Testis (tissue), 3 donors: ENCODE results near the gene ZFPM1. TPM values are rescaled to one million over a fixed set of nuclear protein-coding genes. Genes with fewer than 3 reads are reported as not detected.
A peak's percentile ranks its signal among the peaks of the same experiment; 100 is the strongest.

ENCODE experiments used
- DNase-seq: peaks from one replicate; pipeline ENCODE4 v3.0.0-alpha.2; 2019
- H3K27ac ChIP-seq, 2 donors: fragments of 200-600 bp; sonication (generic); one replicate each; pipeline ENCODE4 v1.5.1; 2019
- H3K27me3 ChIP-seq: fragments of 200-600 bp; sonication (generic); one replicate; pipeline ENCODE4 v1.5.1; 2019
- H3K36me3 ChIP-seq: fragments of 200-600 bp; sonication (generic); one replicate; pipeline ENCODE4 v1.5.1; 2017; ENCODE audit warnings: low read depth; ENCODE audit errors: missing control alignments
- H3K4me1 ChIP-seq: fragments of 200-600 bp; sonication (generic); one replicate; pipeline ENCODE4 v1.5.1; 2019
- H3K4me3 ChIP-seq, 2 donors: fragments of 200-600 bp; sonication (generic); one replicate each; pipeline ENCODE4 v1.5.1; 2017 to 2019
- H3K9me3 ChIP-seq: fragments of 200-600 bp; sonication (generic); one replicate; pipeline ENCODE4 v1.5.1; 2017
- CTCF ChIP-seq, 3 experiments: fragments of 450-650 bp in 2 of 3; fragments of 200-600 bp in 1 of 3; sonication (generic) in 1 of 3; IDR thresholded peaks; one replicate each; pipeline ENCODE4 v1.5.1; 2016 to 2019; ENCODE audit warnings: antibody characterized with exemption in 3 of 3, mild to moderate bottlenecking in 2 of 3, moderate library complexity in 1 of 3
- POLR2A ChIP-seq: fragments of 450-650 bp; IDR thresholded peaks from one replicate; pipeline ENCODE4 v1.6.1; 2017; ENCODE audit warnings: antibody characterized with exemption, mild to moderate bottlenecking, moderate library complexity
- WGBS, 2 donors: methylation state at CpG; one replicate each; pipeline ENCODE4 v1.1.5; 2018; 5-methylcytosine and 5-hydroxymethylcytosine counted together
- intact Hi-C: fragments of 100-400 bp; cut with DNase I; formaldehyde crosslinking; loops from one replicate; pipeline ENCODE4 v1.15.1; 2023; ENCODE audit warnings: low total_unique reads
- polyA plus RNA-seq: library from polyadenylated mRNA; stranded (reverse); fragments of 350-450 nt; fragmentation: Illumina TruSeq; extraction: RNeasy Lipid Tissue Mini Kit (QIAGEN cat#74804); gene quantifications from one replicate; pipeline ENCODE4 v1.2.3, GENCODE V29; 2014; ENCODE audit warnings: low read depth, low replicate concordance; ENCODE audit not compliant: insufficient read depth
- total RNA-seq, 2 donors: library from RNA; depleted of rRNA; stranded (reverse); fragments of >200 nt; gene quantifications; one replicate each; pipeline ENCODE4 v1.2.3, GENCODE V29; 2016

ZFPM1 gene
- total and polyA plus RNA-seq, 3 donors from 2014 or later: 12.8 to 25.1 (median 23.9) TPM

- DNase-seq: no peak
- H3K27me3 ChIP-seq: no peaks in the 10 kb centered on the region
- WGBS, 2 donors: 46 to 61% methylated on average over 9 of the region's 9 CpGs
- no peaks in the 10 kb centered on the region for H3K36me3 ChIP-seq
- no peak overlapping the region for H3K4me3 ChIP-seq
- peaks cover 31% of the 10 kb centered on the region for H3K4me1 ChIP-seq
- no peaks in the 10 kb centered on the region for H3K9me3 ChIP-seq
- no peak overlapping the region for H3K27ac ChIP-seq
- TF ChIP-seq CTCF (IDR thresholded peaks at IDR 0.05): no peak
- no peak for TF ChIP-seq POLR2A
- intact Hi-C loops: no loop called here
Observed at GRCh38 chr16:88521674-88522073, 68.6 kb downstream of the ZFPM1 start.

GRCh38 chr16:88522276-88522949 lies 69.3 kb downstream of the ZFPM1 start:
- Histone ChIP-seq H3K36me3 (no peaks in the 10 kb centered on the region), H3K27ac (no peak overlapping the region), H3K9me3 (no peaks in the 10 kb centered on the region), H3K4me3 (no peak overlapping the region), H3K4me1 (peaks cover 38% of the 10 kb centered on the region), H3K27me3 (no peaks in the 10 kb centered on the region)
- peak; percentile 51 for DNase-seq
- WGBS, 2 donors: 57 to 70% methylated on average over 12 to 21 of the region's 24 CpGs
- intact Hi-C loops: no loop called here
- no peak for TF ChIP-seq POLR2A
- TF ChIP-seq CTCF (IDR thresholded peaks at IDR 0.05): no peak

DNA sequence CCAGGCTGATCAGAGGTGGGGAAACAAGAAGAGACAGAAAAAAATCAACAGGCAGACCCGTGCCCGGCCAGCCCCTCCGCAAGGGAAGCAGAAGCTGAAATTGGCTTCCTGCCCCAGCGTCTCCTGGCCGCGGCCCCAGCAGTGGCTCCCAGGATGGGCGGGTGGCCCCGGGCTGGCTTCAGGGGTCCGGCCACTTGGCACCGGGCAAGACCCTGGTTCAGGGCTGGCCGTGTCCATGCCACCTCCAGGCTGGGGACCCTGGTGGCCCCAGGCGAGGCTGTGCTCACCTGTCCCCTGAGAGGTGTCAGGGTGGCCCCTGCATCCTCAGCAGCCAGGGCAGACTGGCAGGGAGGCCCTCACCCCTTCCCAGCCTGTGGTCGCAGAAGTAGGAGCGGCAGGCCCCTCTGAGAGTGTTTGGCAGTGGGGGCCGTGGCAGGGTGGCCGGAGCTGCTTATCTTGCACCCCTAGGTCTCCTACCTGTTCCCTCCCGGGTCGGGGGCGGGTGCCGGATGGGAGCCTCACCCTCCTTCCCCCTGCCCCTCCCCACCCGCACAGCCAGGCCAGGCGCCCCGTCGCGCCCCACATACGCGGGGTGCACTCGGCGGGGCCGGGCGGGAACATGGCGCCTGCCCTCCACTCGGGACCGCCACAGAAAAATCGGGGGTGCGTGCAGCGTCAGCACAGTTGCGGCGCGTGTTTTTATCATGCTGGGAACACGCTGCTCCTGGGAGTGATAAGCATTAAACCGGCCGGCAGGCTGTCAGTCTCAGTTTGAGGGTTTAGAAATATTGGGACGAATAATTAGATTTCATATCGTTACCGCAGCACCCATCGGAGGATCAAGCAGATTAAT lies 70.5 kb downstream of the ZFPM1 start:
- no peaks in the 10 kb centered on the region for H3K27me3 ChIP-seq
- peaks cover 45% of the 10 kb centered on the region for H3K4me1 ChIP-seq
- 28 to 67% methylated on average over 26 to 47 of the region's 47 CpGs for WGBS, 2 donors
- TF ChIP-seq CTCF (IDR thresholded peaks at IDR 0.05) (no peak), POLR2A (no peak)
- no peak for DNase-seq
- no peaks in the 10 kb centered on the region for H3K9me3 ChIP-seq
- intact Hi-C loops: no loop called here
- peak overlapping the region in 1 of 2 donors; percentile 30 for H3K27ac ChIP-seq
- H3K4me3 ChIP-seq: no peak overlapping the region
- H3K36me3 ChIP-seq: no peaks in the 10 kb centered on the region

DNA sequence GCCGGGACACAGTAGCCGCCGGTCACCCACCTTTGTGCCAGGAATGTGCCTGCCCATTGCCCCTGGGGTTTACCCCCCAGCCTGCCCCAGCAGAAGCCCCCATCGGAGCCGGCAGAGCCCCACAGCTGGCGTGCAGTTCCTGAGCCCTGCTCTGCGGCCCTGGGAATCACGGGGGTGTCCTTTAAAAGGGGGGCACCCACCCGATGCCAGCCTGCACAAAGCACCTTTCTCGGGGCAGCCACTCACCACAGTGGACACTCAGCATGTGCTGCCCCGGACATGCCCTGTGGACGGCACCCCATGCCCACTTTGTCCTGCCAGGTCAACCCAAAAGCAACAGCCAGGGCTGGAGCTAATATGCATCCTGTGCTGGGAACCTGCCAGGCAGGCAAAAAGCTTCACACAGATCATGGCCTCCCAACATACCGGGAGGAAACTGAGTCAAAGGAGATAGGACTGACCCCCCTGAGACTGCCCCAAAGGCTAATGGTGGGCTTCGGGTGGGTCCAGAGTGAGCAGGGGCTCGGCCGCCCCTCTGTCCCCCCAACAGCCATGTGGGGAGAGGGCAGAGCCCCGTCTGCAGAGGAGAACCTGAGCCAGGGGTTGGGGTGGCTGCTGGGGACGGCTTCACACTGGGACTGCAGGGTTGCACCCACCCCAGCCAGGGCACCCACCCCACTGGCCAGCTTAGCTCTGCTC lies 71.3 kb downstream of the ZFPM1 start:
- Histone ChIP-seq H3K27me3 (no peaks in the 10 kb centered on the region), H3K4me3 (no peak overlapping the region), H3K36me3 (no peaks in the 10 kb centered on the region), H3K4me1 (peaks cover 47% of the 10 kb centered on the region), H3K27ac (no peak overlapping the region), H3K9me3 (no peaks in the 10 kb centered on the region)
- 49 to 52% methylated on average over 5 to 18 of the region's 18 CpGs for WGBS, 2 donors
- DNase-seq: no peak
- intact Hi-C loops: no loop called here
- TF ChIP-seq CTCF (IDR thresholded peaks at IDR 0.05) (no peak), POLR2A (no peak)
